IMR-90 (cell line): ENCODE results near the gene ANKRD33B. TPM values are rescaled to one million over a fixed set of nuclear protein-coding genes. Genes with fewer than 3 reads are reported as not detected.
A peak's percentile ranks its signal among the peaks of the same experiment; 100 is the strongest.

Experiments used
- ATAC-seq: fragments of 200-7000 bp; cut with Tn5 transposase; 2 replicates; pipeline ENCODE4 v1.9.1; 2020; ENCODE audit warnings: low read depth, mild to moderate bottlenecking, moderate library complexity
- BruUV-seq: library from RNA; stranded (reverse); fragments of 400-500 nt; replicated peaks from 2 replicates; lab custom pipeline; 2021; lab: Mats Ljungman, UMichigan
- CTCF ChIA-PET: fragments of 300-600 bp; formaldehyde crosslinking; extraction: SDS; loops from one replicate; lab custom pipeline; 2021; ENCODE audit warnings: antibody characterized with exemption; lab: Yijun Ruan, JAX
- POLR2A ChIA-PET: fragments of 300-600 bp; sonication (Branson Sonifier 250); formaldehyde crosslinking; loops from one replicate; lab custom pipeline; 2022; ENCODE audit warnings: antibody characterized with exemption; ENCODE audit not compliant: unreplicated experiment; lab: Charles Lee
- DNase-seq: peaks from one replicate; pipeline ENCODE4 v3.0.0; 2013
- H2AFZ ChIP-seq: replicated peaks from 2 replicates; pipeline ENCODE3; 2013; ENCODE audit warnings: low read length, mild to moderate bottlenecking; ENCODE audit not compliant: poor library complexity
- H2AK5ac ChIP-seq: 2 replicates; pipeline ENCODE4 v1.6.1; 2013; ENCODE audit warnings: low read depth, low read length, inconsistent platforms
- H2AK9ac ChIP-seq: replicated peaks from 2 replicates; pipeline ENCODE3; 2013; ENCODE audit warnings: mild to moderate bottlenecking, low read depth, low read length, moderate library complexity; ENCODE audit not compliant: poor library complexity
- H2BK120ac ChIP-seq: 2 replicates; pipeline ENCODE4 v1.6.1; 2013; ENCODE audit warnings: low read depth, low read length, inconsistent platforms
- H2BK15ac ChIP-seq: 3 replicates; pipeline ENCODE4 v1.6.1; 2013; ENCODE audit warnings: low read depth, low read length, inconsistent platforms
- H2BK20ac ChIP-seq: 2 replicates; pipeline ENCODE4 v1.6.1; 2013; ENCODE audit warnings: low read depth, mild to moderate bottlenecking, inconsistent platforms, low read length, moderate library complexity
- H2BK5ac ChIP-seq: 2 replicates; pipeline ENCODE4 v1.6.1; 2013; ENCODE audit warnings: mild to moderate bottlenecking, low read depth, low read length, inconsistent platforms; ENCODE audit not compliant: poor library complexity, severe bottlenecking
- H3K14ac ChIP-seq: replicated peaks from 2 replicates; pipeline ENCODE4 v1.6.1; 2013; ENCODE audit warnings: low read depth, low read length, inconsistent platforms
- H3K18ac ChIP-seq: 2 replicates; pipeline ENCODE4 v1.6.1; 2013; ENCODE audit warnings: low read depth, low read length, control low read depth
- H3K23ac ChIP-seq: 2 replicates; pipeline ENCODE4 v1.6.1; 2013; ENCODE audit warnings: low read depth, low read length, inconsistent platforms
- H3K27ac ChIP-seq: 2 replicates; pipeline ENCODE4 v1.5.1; 2013; ENCODE audit warnings: mild to moderate bottlenecking, control low read depth, low read length; ENCODE audit not compliant: insufficient read depth
- H3K27me3 ChIP-seq: 2 replicates; pipeline ENCODE4 v1.6.1; 2013; ENCODE audit warnings: low read length; ENCODE audit not compliant: control insufficient read depth, insufficient read depth
- H3K36me3 ChIP-seq: 2 replicates; pipeline ENCODE4 v1.6.1; 2013; ENCODE audit warnings: low read length, mixed read lengths; ENCODE audit not compliant: control insufficient read depth, insufficient read depth
- H3K4ac ChIP-seq: 2 replicates; pipeline ENCODE4 v1.6.1; 2013; ENCODE audit warnings: low read depth, low read length, inconsistent platforms
- H3K4me1 ChIP-seq: 2 replicates; pipeline ENCODE4 v1.6.1; 2013; ENCODE audit warnings: low read length, mixed read lengths; ENCODE audit not compliant: control insufficient read depth, insufficient read depth
- H3K4me2 ChIP-seq: 2 replicates; pipeline ENCODE4 v1.6.1; 2013; ENCODE audit warnings: low read depth, mild to moderate bottlenecking, control low read depth, low read length, moderate library complexity
- H3K4me3 ChIP-seq: 2 replicates; pipeline ENCODE4 v1.5.1; 2013; ENCODE audit warnings: low read depth, mild to moderate bottlenecking, control low read depth, low read length, moderate library complexity; ENCODE audit not compliant: insufficient read depth
- H3K56ac ChIP-seq: 2 replicates; pipeline ENCODE4 v1.6.1; 2013; ENCODE audit warnings: low read length, inconsistent platforms; ENCODE audit not compliant: insufficient read depth; ENCODE audit errors: extremely low read depth
- H3K79me1 ChIP-seq, 2 experiments: 2 replicates each; pipeline ENCODE4 v1.6.1; 2013; ENCODE audit warnings: low read length in 2 of 2, inconsistent platforms in 1 of 2, low read depth in 1 of 2
- H3K9ac ChIP-seq: 2 replicates; pipeline ENCODE4 v1.6.1; 2013; ENCODE audit warnings: low read depth, low read length, control low read depth
- H3K9me1 ChIP-seq: 2 replicates; pipeline ENCODE4 v1.6.1; 2013; ENCODE audit warnings: low read length, inconsistent platforms; ENCODE audit not compliant: insufficient read depth
- H3K9me3 ChIP-seq: 2 replicates; pipeline ENCODE4 v1.6.1; 2013; ENCODE audit warnings: low read length; ENCODE audit not compliant: control insufficient read depth, insufficient read depth
- H4K20me1 ChIP-seq: 2 replicates; pipeline ENCODE4 v1.6.1; 2013; ENCODE audit warnings: low read length, inconsistent platforms; ENCODE audit not compliant: insufficient read depth
- H4K5ac ChIP-seq: 2 replicates; pipeline ENCODE4 v1.6.1; 2013; ENCODE audit warnings: mild to moderate bottlenecking, low read depth, low read length, control low read depth
- H4K8ac ChIP-seq, 2 experiments: 2 replicates each; pipeline ENCODE4 v1.6.1; 2013; ENCODE audit warnings: low read depth in 2 of 2, low read length in 2 of 2, control low read depth in 1 of 2, inconsistent platforms in 1 of 2
- H4K91ac ChIP-seq: 2 replicates; pipeline ENCODE4 v1.6.1; 2013; ENCODE audit warnings: low read depth, low read length, inconsistent platforms; ENCODE audit not compliant: insufficient read depth
- CHD1 ChIP-seq: IDR thresholded peaks from 2 replicates; pipeline ENCODE4 v1.6.1; 2012; ENCODE audit warnings: low read depth, low read length, improper control_type of control experiment
- ELK1 ChIP-seq: fragments of 150-350 bp; IDR thresholded peaks from 2 replicates; pipeline ENCODE4 v1.6.1; 2016; ENCODE audit warnings: low read depth, mild to moderate bottlenecking, low read length, moderate library complexity, borderline replicate concordance
- USF2 ChIP-seq: fragments of 150-350 bp; IDR thresholded peaks from 2 replicates; pipeline ENCODE4 v1.6.1; 2017; ENCODE audit warnings: mild to moderate bottlenecking, antibody characterized with exemption, low read length, low read depth
- WGBS, 2 experiments: methylation state at CpG; one replicate each; pipeline versions ENCODE4 v1.1.5 to v1.1.7; 2013; ENCODE audit warnings: missing lambda C conversion rate in 2 of 2; ENCODE audit not compliant: insufficient read length in 1 of 2; ENCODE audit errors: extremely low coverage in 2 of 2; 5-methylcytosine and 5-hydroxymethylcytosine counted together
- dilution Hi-C: fragments of 300-500 bp; cut with HindIII; formaldehyde crosslinking; loops from one replicate; pipeline ENCODE4 v1.14.3; 2018; ENCODE audit warnings: low sequenced_read_pairs; ENCODE audit not compliant: unreplicated experiment
- in situ Hi-C: fragments of 300-500 bp; cut with MboI; formaldehyde crosslinking; loops from 3 replicates; pipeline ENCODE4 v1.14.3; 2019; ENCODE audit warnings: low sequenced_read_pairs, inconsistent platforms, mixed read lengths
- intact Hi-C: fragments of 100-400 bp; cut with micrococcal nuclease; formaldehyde crosslinking; loops from 2 replicates; pipeline ENCODE4 v1.10.0; 2022
- polyA plus RNA-seq, 3 experiments: library from polyadenylated mRNA; depleted of rRNA; stranded (reverse); fragments of >200 nt; gene quantifications; 2 replicates each; pipeline ENCODE4 v1.2.3, GENCODE V29; 2012; ENCODE audit warnings: low replicate concordance in 1 of 3
- total RNA-seq: library from RNA; depleted of rRNA; stranded (reverse); fragments of >200 nt; gene quantifications from 2 replicates; pipeline ENCODE4 v1.2.3, GENCODE V29; 2012

The ANKRD33B gene
- total and polyA plus RNA-seq, 2 of the 4 experiments (the other 2 are of a cell fraction), result 2.5 to 3.3 TPM

- intact Hi-C loops, result loop anchor here (1.0 to 5.0 kb wide), 2 partner anchors 46 to 61 kb away; no protein-coding TSS in a partner anchor
- H3K18ac ChIP-seq, result peak overlapping the region; percentile 72
- H3K27me3 ChIP-seq, result no peaks in the 10 kb centered on the region
- H3K9me3 ChIP-seq, result no peaks in the 10 kb centered on the region
- H3K36me3 ChIP-seq, result no peaks in the 10 kb centered on the region
- peaks cover 60% of the 10 kb centered on the region; the same call in 1 of the 2 replicates for H4K20me1 ChIP-seq
- H2BK120ac ChIP-seq, result peak overlapping the region; percentile 56
- peak overlapping the region; percentile 99; the same call in 1 of the 2 replicates for H3K4me3 ChIP-seq
- CTCF ChIA-PET, result interaction anchor here (1.6 to 1.9 kb wide), 2 partner anchors 61 to 114 kb away, joined by 5 to 10 read pairs; no protein-coding TSS in a partner anchor
- H3K27ac ChIP-seq, result peak overlapping the region; percentile 79; the same call in 1 of the 2 replicates
- no peak for TF ChIP-seq CHD1
- no peak for TF ChIP-seq USF2
- no peak for TF ChIP-seq ELK1
- peaks cover 20 to 79% of the 10 kb centered on the region in 2 experiments; a peak in 3 of 4 replicates for H3K79me1 ChIP-seq
- H2BK5ac ChIP-seq, result no peak overlapping the region
- H3K4ac ChIP-seq, result peak overlapping the region; percentile 82
- H4K91ac ChIP-seq, result peak overlapping the region; percentile 14; the same call in 1 of the 2 replicates
- H2AFZ ChIP-seq, result no peak overlapping the region
- POLR2A ChIA-PET, result no interaction called here
- no peak for DNase-seq
- dilution Hi-C loops, result no loop called here
- no peak overlapping the region for H2BK15ac ChIP-seq
- peak overlapping the region; percentile 36; the same call in 1 of the 2 replicates for H2AK5ac ChIP-seq
- peaks cover 28% of the 10 kb centered on the region for H3K4me1 ChIP-seq
- no peak overlapping the region for H3K56ac ChIP-seq
- peak overlapping the region; percentile 62; the same call in 1 of the 2 replicates for H2BK20ac ChIP-seq
- H3K4me2 ChIP-seq, result peak overlapping the region; percentile 82
- H3K23ac ChIP-seq, result peak overlapping the region; percentile 95
- no TSS peak for BruUV-seq
- peak overlapping the region in 1 of 2 experiments; percentile 10; a peak in 1 of 4 replicates for H4K8ac ChIP-seq
- H3K14ac ChIP-seq, result peak overlapping the region; percentile 16
- H3K9me1 ChIP-seq, result peaks cover 18% of the 10 kb centered on the region
- peak overlapping the region; percentile 47; the same call in 1 of the 2 replicates for H4K5ac ChIP-seq
- peak overlapping the region; percentile 32 for H3K9ac ChIP-seq
- WGBS, 2 experiments, result 43% methylated on average over 1 of the region's 8 CpGs; no CpG with 5 or more reads in 1 of the 2 experiments
- H2AK9ac ChIP-seq, result peak overlapping the region; percentile 71
- in situ Hi-C loops, result loop anchor here (25.0 kb wide), 1 partner anchor 104 kb away; no protein-coding TSS in a partner anchor
- no peak for ATAC-seq
These were observed 2.7 kb downstream of the ANKRD33B start for GRCh38 chr5:10566543-10567068.
